ENCODE measurements around the gene WDR62.

Gene WDR62

DNA sequence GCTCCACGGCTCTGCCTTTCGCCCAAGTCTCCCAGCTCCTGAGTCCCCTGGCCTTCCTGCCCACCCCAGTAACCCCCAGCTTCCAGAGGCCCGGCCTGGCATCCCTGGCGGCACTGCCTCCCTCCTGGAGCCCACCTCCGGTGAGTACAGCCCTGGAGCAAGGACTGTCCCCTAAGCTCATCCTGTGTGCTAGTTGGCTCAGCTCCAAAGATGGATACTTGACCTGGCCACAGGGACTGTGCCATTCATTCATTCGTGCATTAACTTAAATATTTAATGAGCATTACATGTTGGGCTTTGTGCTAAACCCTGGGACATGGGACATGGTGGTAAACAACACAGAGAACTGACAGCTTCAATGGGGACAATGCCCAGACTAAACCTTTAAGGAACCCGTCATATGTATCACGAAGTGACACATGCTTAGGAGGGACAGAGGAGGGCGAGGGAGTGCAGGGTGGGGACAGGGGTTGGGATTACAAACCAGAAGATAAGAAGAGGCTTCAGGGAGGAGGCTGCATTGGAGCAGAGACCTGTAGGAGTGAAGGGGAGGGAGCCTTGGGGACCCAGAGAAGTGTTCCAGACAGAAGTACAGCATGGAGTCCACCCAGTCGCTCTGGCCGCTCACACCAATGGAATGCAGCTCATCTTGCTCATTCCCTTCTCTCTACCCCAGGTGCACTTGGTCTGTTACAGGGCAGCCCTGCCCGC, 49.3 kb downstream of the WDR62 start:
- Histone ChIP-seq H3K4me3 (ENCODE audit: low read length) (no peak overlapping the region), H3K27ac (ENCODE audit: low read length) (no peak overlapping the region), H3K9me3 (ENCODE audit: insufficient read depth, low read depth, low read length) (no peaks in the 10 kb centered on the region), H3K36me3 (ENCODE audit: insufficient read depth, low read depth, low read length) (peaks cover 67% of the 10 kb centered on the region), H3K27me3 (ENCODE audit: insufficient read depth, low read length) (no peaks in the 10 kb centered on the region), H3K9ac (ENCODE audit: low read depth, low read length) (no peak overlapping the region), H3K4me1 (ENCODE audit: insufficient read depth, low read length) (no peaks in the 10 kb centered on the region; the same call in 1 of the 2 replicates)

DNA sequence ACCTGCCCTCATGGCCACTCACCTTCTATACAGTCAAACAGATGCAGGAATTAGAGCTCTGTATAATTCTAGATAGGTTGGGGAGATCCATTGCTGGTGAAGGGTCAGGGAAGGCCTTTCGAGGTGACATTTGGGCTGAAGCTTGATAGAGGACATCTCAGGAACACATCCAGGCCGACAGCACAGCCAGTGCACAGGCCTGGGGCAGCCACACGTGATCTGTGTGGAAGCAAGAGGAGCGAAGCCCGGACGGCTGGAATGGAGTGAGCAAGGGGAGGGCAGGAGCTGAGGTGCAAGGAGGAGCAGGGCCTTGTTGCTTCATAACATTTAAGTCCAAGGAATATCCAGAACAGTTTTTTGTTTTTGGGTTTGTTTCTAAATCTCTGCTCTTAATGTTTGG, 51.7 kb downstream of the WDR62 start:
- Histone ChIP-seq H3K27ac (ENCODE audit: low read length) (no peak overlapping the region), H3K36me3 (ENCODE audit: insufficient read depth, low read depth, low read length) (peaks cover 43% of the 10 kb centered on the region)

DNA sequence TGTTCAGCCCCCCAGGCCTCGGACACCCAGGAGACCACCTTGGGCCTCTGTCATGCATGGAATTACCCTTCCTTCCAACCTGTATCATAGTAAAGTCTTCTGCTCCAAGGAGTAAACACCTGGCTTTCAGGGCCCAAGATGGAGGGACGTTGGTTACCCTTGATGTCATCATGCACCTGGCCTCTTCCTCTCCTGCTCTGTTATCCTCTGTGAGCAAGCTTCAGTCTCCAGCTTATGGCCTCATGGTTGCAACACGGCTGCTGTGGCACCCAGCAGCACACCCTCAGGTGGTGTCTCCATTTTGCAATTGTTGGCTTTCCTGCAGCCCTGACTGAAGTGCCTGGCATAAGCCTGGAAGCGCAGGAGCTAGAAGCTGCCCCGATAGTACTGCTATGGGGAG, 52.3 kb downstream of the WDR62 start:
- H3K27ac ChIP-seq (ENCODE audit: low read length) = no peak overlapping the region
- peaks cover 6% of the 10 kb centered on the region; the same call in 1 of the 2 replicates for H3K4me1 ChIP-seq (ENCODE audit: insufficient read depth, low read length)
- no peak overlapping the region for H3K9ac ChIP-seq (ENCODE audit: low read depth, low read length)
- H3K9me3 ChIP-seq (ENCODE audit: insufficient read depth, low read depth, low read length) = no peaks in the 10 kb centered on the region
- H3K27me3 ChIP-seq (ENCODE audit: insufficient read depth, low read length) = no peaks in the 10 kb centered on the region
- no peak overlapping the region for H3K4me3 ChIP-seq (ENCODE audit: low read length)
- peaks cover 37% of the 10 kb centered on the region for H3K36me3 ChIP-seq (ENCODE audit: insufficient read depth, low read depth, low read length)

More for the DNA sequence above, 51.7 kb downstream of the WDR62 start:
- Histone ChIP-seq H3K9me3 (ENCODE audit: insufficient read depth, low read depth, low read length) (no peaks in the 10 kb centered on the region), H3K4me3 (ENCODE audit: low read length) (no peak overlapping the region), H3K4me1 (ENCODE audit: insufficient read depth, low read length) (peaks cover 6% of the 10 kb centered on the region; the same call in 1 of the 2 replicates), H3K9ac (ENCODE audit: low read depth, low read length) (no peak overlapping the region), H3K27me3 (ENCODE audit: insufficient read depth, low read length) (no peaks in the 10 kb centered on the region)

DNA sequence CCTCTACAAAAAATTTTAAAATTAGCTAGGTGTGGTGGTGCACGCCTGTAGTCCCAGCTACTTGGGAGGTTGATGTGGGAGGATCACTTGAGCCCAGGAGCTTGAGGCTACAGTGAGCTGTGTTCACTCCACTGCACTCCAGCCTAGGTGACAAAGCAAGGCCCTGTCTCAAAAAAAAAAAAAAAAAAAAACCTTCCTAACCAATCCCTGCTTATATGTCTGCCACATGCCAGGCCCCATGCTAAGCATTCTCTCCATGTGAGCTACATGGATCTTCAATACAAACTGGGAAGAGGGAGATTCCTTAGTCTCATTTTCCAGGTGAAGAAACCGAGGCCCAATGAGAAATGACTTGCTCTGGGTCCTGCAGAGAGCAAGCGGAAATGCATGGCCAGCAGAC, 54.0 kb downstream of the WDR62 start:
- peaks cover 35% of the 10 kb centered on the region for H3K36me3 ChIP-seq (ENCODE audit: insufficient read depth, low read depth, low read length)
- no peaks in the 10 kb centered on the region for H3K27me3 ChIP-seq (ENCODE audit: insufficient read depth, low read length)
- no peaks in the 10 kb centered on the region for H3K9me3 ChIP-seq (ENCODE audit: insufficient read depth, low read depth, low read length)

DNA sequence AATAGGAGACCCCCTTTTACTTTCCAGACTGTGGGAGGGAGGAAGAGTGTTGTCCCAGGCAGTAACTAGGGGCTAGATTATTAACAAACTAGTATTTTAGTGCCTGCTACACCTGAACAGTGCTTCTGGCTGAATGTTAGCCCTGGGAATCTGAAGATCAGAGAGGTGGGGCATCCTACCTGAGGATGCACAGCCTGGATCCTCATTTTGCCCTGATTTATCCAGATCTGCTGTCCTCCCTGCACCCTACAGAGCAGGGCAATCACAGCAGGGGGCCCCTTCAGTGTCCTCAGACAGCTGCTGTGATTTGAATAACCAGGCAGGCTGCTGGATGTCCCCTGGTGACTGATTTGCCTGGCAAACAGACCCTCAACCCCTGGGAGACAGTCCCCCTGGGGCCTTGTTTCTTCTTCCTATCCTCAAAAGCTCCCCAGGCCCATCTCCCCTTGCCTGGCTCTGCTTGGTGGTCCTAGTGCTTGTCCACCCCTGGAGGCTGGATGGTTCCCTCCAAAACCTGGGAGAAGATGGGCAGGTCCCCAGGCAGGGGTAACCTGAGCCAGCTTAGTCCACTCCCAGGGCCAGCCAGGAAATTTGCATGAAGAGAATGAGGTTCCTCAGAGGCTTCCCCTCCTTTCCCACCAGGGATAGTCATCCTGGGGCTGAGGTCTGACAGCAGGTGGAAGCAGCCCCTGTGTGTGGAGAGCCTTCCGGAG, 55.9 kb downstream of the WDR62 start, which contains the start of gene OVOL3:
TSS of gene OVOL3 (plus strand) at position 657 of the 713 bp plus-strand sequence. CDS start 60 bp downstream, outside the sequence.
- Histone ChIP-seq H3K27ac (ENCODE audit: low read length) (no peak within 1 kb of the TSS), H3K9me3 (ENCODE audit: insufficient read depth, low read depth, low read length) (no peaks in the 10 kb centered on the region), H3K4me3 (ENCODE audit: low read length) (no peak within 1 kb of the TSS), H3K9ac (ENCODE audit: low read depth, low read length) (no peak within 1 kb of the TSS), H3K4me1 (ENCODE audit: insufficient read depth, low read length) (peaks cover 6% of the 10 kb centered on the region; the same call in 1 of the 2 replicates), H3K27me3 (ENCODE audit: insufficient read depth, low read length) (no peaks in the 10 kb centered on the region), H3K36me3 (ENCODE audit: insufficient read depth, low read depth, low read length) (peaks cover 17% of the 10 kb centered on the region)

More for the DNA sequence above, 54.0 kb downstream of the WDR62 start:
- no peak overlapping the region for H3K27ac ChIP-seq (ENCODE audit: low read length)
- H3K4me3 ChIP-seq (ENCODE audit: low read length) = no peak overlapping the region
- peaks cover 6% of the 10 kb centered on the region; the same call in 1 of the 2 replicates for H3K4me1 ChIP-seq (ENCODE audit: insufficient read depth, low read length)
- no peak overlapping the region for H3K9ac ChIP-seq (ENCODE audit: low read depth, low read length)

DNA sequence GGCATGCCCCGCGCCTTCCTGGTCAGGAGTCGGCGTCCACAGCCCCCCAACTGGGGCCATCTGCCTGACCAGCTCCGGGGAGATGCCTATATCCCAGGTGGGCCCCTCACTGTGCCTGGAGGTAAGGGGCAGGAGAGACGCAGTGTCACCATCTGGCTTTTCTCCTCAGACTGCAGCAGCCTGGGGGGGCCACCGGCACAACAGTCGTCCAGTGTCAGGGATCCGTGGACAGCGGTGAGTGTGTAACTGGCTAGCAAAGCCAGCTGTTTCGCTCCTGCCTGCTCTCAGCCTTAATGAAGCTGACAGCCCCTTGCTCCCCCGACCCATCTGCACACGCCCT, 56.5 kb downstream of the WDR62 start:
- no peak overlapping the region for H3K9ac ChIP-seq (ENCODE audit: low read depth, low read length)
- peaks cover 18% of the 10 kb centered on the region for H3K36me3 ChIP-seq (ENCODE audit: insufficient read depth, low read depth, low read length)
- H3K4me3 ChIP-seq (ENCODE audit: low read length) = no peak overlapping the region
- H3K9me3 ChIP-seq (ENCODE audit: insufficient read depth, low read depth, low read length) = no peaks in the 10 kb centered on the region
- peaks cover 10% of the 10 kb centered on the region; the same call in 1 of the 2 replicates for H3K4me1 ChIP-seq (ENCODE audit: insufficient read depth, low read length)
- no peaks in the 10 kb centered on the region for H3K27me3 ChIP-seq (ENCODE audit: insufficient read depth, low read length)
- no peak overlapping the region for H3K27ac ChIP-seq (ENCODE audit: low read length)

DNA sequence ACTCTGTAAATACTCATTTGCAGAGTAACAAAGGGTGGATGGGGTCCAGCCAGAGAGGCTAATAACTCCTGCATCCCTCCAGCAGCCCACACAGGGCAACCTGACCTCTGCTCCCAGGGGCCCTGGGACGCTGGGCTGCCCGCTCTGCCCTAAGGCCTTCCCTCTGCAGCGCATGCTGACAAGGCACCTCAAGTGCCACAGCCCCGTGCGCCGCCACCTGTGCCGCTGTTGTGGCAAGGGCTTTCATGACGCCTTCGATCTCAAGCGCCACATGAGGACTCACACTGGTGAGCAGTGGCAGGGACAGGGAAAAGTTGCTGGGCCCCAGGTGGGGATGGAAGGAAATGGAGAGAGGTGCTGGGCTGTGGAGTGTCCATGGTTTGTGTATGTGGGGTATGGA, 58.0 kb downstream of the WDR62 start:
- H3K9ac ChIP-seq (ENCODE audit: low read depth, low read length) = no peak overlapping the region
- H3K4me3 ChIP-seq (ENCODE audit: low read length) = no peak overlapping the region
- no peaks in the 10 kb centered on the region for H3K9me3 ChIP-seq (ENCODE audit: insufficient read depth, low read depth, low read length)
- H3K27me3 ChIP-seq (ENCODE audit: insufficient read depth, low read length) = no peaks in the 10 kb centered on the region
- H3K27ac ChIP-seq (ENCODE audit: low read length) = no peak overlapping the region
- H3K4me1 ChIP-seq (ENCODE audit: insufficient read depth, low read length) = peaks cover 12% of the 10 kb centered on the region; the same call in 1 of the 2 replicates
- H3K36me3 ChIP-seq (ENCODE audit: insufficient read depth, low read depth, low read length) = peaks cover 26% of the 10 kb centered on the region

DNA sequence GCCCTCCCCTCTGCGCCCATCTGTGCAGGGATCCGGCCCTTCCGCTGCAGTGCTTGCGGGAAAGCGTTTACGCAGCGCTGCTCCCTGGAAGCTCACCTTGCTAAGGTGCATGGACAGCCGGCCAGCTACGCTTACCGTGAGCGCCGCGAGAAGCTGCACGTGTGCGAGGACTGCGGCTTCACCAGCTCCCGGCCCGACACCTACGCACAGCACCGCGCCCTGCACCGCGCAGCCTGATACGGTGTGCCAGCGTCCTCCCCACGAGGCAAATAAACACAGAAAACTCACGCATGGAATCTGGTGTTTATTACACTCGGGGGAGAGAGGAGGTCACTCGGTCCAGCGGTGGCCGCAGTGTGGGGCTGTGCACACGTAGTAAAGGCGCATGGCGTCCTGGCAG, 58.7 kb downstream of the WDR62 start:
- H3K4me3 ChIP-seq (ENCODE audit: low read length) = peak overlapping the region; percentile 94
- H3K36me3 ChIP-seq (ENCODE audit: insufficient read depth, low read depth, low read length) = peaks cover 32% of the 10 kb centered on the region
- peaks cover 12% of the 10 kb centered on the region; the same call in 1 of the 2 replicates for H3K4me1 ChIP-seq (ENCODE audit: insufficient read depth, low read length)
- H3K27me3 ChIP-seq (ENCODE audit: insufficient read depth, low read length) = no peaks in the 10 kb centered on the region
- peak overlapping the region; percentile 87; the same call in 1 of the 2 replicates for H3K9ac ChIP-seq (ENCODE audit: low read depth, low read length)
- no peak overlapping the region for H3K27ac ChIP-seq (ENCODE audit: low read length)
- H3K9me3 ChIP-seq (ENCODE audit: insufficient read depth, low read depth, low read length) = no peaks in the 10 kb centered on the region

DNA sequence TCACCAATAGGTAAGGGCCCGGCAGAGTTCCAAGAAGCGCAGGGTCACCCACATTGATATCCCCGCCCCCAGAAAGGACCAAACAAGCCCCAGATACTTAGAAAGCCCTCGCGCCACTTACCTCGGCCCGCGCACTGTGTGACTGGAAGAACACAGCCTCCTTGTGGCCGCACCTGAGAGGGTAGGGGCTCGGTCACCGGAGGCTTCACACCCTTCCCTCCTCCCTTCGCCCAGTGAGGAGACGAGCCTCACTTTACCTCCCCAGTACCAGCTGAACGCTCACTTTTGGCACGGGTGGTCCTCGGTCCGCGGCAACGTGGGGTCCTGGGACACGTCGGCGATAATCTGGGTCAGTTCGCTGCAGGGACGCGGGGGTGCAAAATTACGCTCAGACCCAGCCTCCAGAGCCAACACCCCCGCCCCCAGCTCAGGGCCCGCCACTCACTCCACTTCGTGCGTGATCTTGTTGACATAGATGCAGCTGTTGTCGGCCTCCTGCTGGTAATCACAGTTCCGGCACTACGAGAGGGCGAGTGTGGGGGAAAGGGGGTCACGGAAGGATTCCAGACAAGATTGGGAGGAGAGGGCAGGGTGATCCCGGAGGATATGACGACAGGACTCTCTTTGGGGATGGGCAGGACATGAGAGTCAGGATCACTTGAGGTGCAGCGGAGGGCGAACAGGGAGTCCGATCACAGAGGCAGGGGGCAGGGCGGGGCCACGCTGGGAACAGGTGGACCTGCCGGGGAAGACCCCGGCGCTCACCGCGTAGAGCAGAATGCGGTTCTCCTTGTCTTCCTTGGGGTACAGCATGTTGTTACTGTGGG, 59.4 kb downstream of the WDR62 start:
- H3K4me1 ChIP-seq (ENCODE audit: insufficient read depth, low read length) = peaks cover 12% of the 10 kb centered on the region; the same call in 1 of the 2 replicates
- H3K36me3 ChIP-seq (ENCODE audit: insufficient read depth, low read depth, low read length) = peaks cover 37% of the 10 kb centered on the region
- H3K9ac ChIP-seq (ENCODE audit: low read depth, low read length) = peak overlapping the region; percentile 87
- no peaks in the 10 kb centered on the region for H3K9me3 ChIP-seq (ENCODE audit: insufficient read depth, low read depth, low read length)
- H3K4me3 ChIP-seq (ENCODE audit: low read length) = peak overlapping the region; percentile 94
- peak overlapping the region; percentile 20 for H3K27ac ChIP-seq (ENCODE audit: low read length)
- H3K27me3 ChIP-seq (ENCODE audit: insufficient read depth, low read length) = no peaks in the 10 kb centered on the region

DNA sequence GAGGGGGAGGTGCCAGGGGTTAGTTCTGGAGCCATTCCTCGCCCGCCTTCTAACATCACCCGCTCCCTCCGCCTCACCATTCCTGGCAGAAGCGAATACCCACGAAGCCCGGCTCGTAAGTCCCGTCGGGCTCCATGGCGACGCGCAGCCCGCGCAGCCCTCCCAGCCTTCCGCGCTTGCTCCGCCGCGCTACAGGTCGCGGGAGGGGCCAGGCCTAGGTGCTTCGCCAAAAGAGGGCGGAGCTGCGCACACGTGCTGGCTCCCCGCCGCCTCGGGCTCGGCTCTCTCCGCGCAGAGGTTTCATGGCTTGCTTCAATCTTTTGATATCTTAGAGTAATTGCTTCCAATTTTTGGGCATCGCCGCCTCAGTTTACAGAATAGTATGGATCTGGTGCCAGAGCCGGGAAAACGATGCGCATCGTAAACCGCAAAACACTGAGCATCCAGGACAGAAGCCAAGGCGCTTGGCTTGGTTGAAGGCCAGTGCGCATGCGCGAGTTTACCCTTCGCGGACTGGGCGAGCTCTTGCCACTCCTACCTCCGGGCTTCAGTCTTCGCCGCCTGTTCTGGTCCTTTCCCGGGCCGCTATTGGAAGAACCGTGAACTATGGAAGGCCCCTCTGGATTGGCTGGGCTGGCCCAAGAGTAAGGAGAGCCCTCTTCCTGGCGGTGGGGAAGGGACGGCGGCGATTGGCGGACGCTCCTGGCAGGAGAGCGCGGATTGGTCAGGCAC, 60.2 kb downstream of the WDR62 start, which contains the start of gene POLR2I:
TSS of gene POLR2I (minus strand) at position 155 of the 732 bp plus-strand sequence. CDS start at position 136, 19 bp downstream.
- H3K4me1 ChIP-seq (ENCODE audit: insufficient read depth, low read length) = peaks cover 13% of the 10 kb centered on the region; the same call in 1 of the 2 replicates
- H3K27ac ChIP-seq (ENCODE audit: low read length) = peak within 1 kb of the TSS; percentile 28

More for the DNA sequence above, 60.2 kb downstream of the WDR62 start, which contains the start of gene POLR2I:
- Histone ChIP-seq H3K4me3 (ENCODE audit: low read length) (peak within 1 kb of the TSS; percentile 94), H3K9me3 (ENCODE audit: insufficient read depth, low read depth, low read length) (no peaks in the 10 kb centered on the region), H3K27me3 (ENCODE audit: insufficient read depth, low read length) (no peaks in the 10 kb centered on the region), H3K36me3 (ENCODE audit: insufficient read depth, low read depth, low read length) (peaks cover 44% of the 10 kb centered on the region), H3K9ac (ENCODE audit: low read depth, low read length) (peak within 1 kb of the TSS; percentile 87)
